HPDE6-E6E7 (cell line): ENCODE measurements around the gene LYAR.
"Not testable (repeated sequence)": the region's sequence is repeated elsewhere in the genome, so short reads cannot be mapped to it uniquely, and the experiment has no call there.

Experiments used
- DNase-seq: peaks from one replicate; pipeline ENCODE4 v3.0.0; 2011; ENCODE audit warnings: missing footprints; ENCODE audit errors: extremely low spot score

Gene LYAR

GRCh38 chr4:4260185-4260751 lies 29.7 kb downstream of the LYAR start:
- peak; percentile 71 for DNase-seq

GRCh38 chr4:4259484-4260100 lies 30.4 kb downstream of the LYAR start:
- no peak for DNase-seq

- DNase-seq: not testable (repeated sequence)
These were observed 32.2 kb downstream of the LYAR start for GRCh38 chr4:4257705-4258104.

- no peak for DNase-seq
These were observed 33.2 kb downstream of the LYAR start for GRCh38 chr4:4256799-4257198.

GRCh38 chr4:4254666-4255065 lies 35.3 kb downstream of the LYAR start:
- DNase-seq: no peak

GRCh38 chr4:4254199-4254598 lies 35.8 kb downstream of the LYAR start:
- no peak for DNase-seq

GRCh38 chr4:4249866-4250265 lies 40.1 kb downstream of the LYAR start:
- DNase-seq: no peak

- DNase-seq: not testable (repeated sequence)
These were observed 40.6 kb downstream of the LYAR start for GRCh38 chr4:4249342-4249741.

GRCh38 chr4:4248885-4249203 lies 41.1 kb downstream of the LYAR start:
- no peak for DNase-seq

- DNase-seq: peak; percentile 87
These were observed 41.7 kb downstream of the LYAR start, which contains the start of gene TMEM128 for GRCh38 chr4:4248029-4248884. Gene TMEM128 (minus strand): TSS chr4:4248223. CDS start chr4:4248202, 21 bp downstream.

- no peak for DNase-seq
These were observed 42.3 kb downstream of the LYAR start for GRCh38 chr4:4247696-4248028.

- DNase-seq: no peak
These were observed 44.8 kb downstream of the LYAR start for GRCh38 chr4:4245172-4245571.

- DNase-seq: not testable (repeated sequence)
These were observed 50.4 kb downstream of the LYAR start for GRCh38 chr4:4239551-4239950.

GRCh38 chr4:4233610-4234009 lies 56.3 kb downstream of the LYAR start:
- DNase-seq: no peak

GRCh38 chr4:4228356-4228668 lies 61.6 kb downstream of the LYAR start:
- no peak for DNase-seq

- no peak for DNase-seq
These were observed 62.2 kb downstream of the LYAR start for GRCh38 chr4:4227510-4228355.

- DNase-seq: no peak
These were observed 63.1 kb downstream of the LYAR start, which contains the start of gene OTOP1 for GRCh38 chr4:4226606-4227438. Gene OTOP1 (minus strand): TSS chr4:4226929. CDS start chr4:4226864, 65 bp downstream.

- DNase-seq: no peak
These were observed 63.9 kb downstream of the LYAR start for GRCh38 chr4:4225915-4226605.
